ENCODE results near the gene LTF.
A peak's percentile ranks its signal among the peaks of the same experiment; 100 is the strongest.
"Not testable (repeated sequence)": the region's sequence is repeated elsewhere in the genome, so short reads cannot be mapped to it uniquely, and the experiment has no call there.

Gene LTF
- 0.09 to 1.1 (median 0.34) reads per million in 4 experiments for total RNA-seq

- no peak for DNase-seq
These were observed at the start of gene LTF for GRCh38 chr3:46464326-46465195. Gene LTF (minus strand): TSS chr3:46464905. CDS start chr3:46464867, 38 bp downstream.

- DNase-seq, result no peak
These were observed 47.6 kb upstream of the LTF start for GRCh38 chr3:46512191-46512749.

- no peak for DNase-seq
These were observed 45.0 kb upstream of the LTF start for GRCh38 chr3:46509661-46510187.

GRCh38 chr3:46508850-46509591 is 44.3 kb upstream of the LTF start:
- no peak for DNase-seq

- no peak for DNase-seq
These were observed 41.8 kb upstream of the LTF start for GRCh38 chr3:46506526-46506925.

GRCh38 chr3:46505953-46506352 is 41.2 kb upstream of the LTF start:
- DNase-seq, result no peak

GRCh38 chr3:46504789-46505188 is 40.1 kb upstream of the LTF start:
- DNase-seq, result no peak

GRCh38 chr3:46503200-46503874 is 38.6 kb upstream of the LTF start:
- no peak for DNase-seq

- no peak for DNase-seq
These were observed 37.0 kb upstream of the LTF start for GRCh38 chr3:46501702-46502101.

GRCh38 chr3:46500656-46501635 is 36.2 kb upstream of the LTF start:
- no peak for DNase-seq

- no peak for DNase-seq
These were observed 34.3 kb upstream of the LTF start for GRCh38 chr3:46498916-46499519.

GRCh38 chr3:46497556-46498265 is 33.0 kb upstream of the LTF start, which contains the start of gene RTP3:
Gene RTP3 (plus strand): TSS chr3:46497976. CDS start chr3:46498063, 87 bp downstream.
- DNase-seq, result no peak

GRCh38 chr3:46496746-46497555 is 32.2 kb upstream of the LTF start:
- peak; percentile 10 for DNase-seq

GRCh38 chr3:46495901-46496456 is 31.3 kb upstream of the LTF start:
- no peak for DNase-seq

GRCh38 chr3:46494491-46494890 is 29.8 kb upstream of the LTF start:
- DNase-seq, result not testable (repeated sequence)

- DNase-seq, result no peak
These were observed 28.3 kb upstream of the LTF start for GRCh38 chr3:46492890-46493547.

GRCh38 chr3:46491089-46492070 is 26.7 kb upstream of the LTF start:
- no peak for DNase-seq
